ENCODE data around the gene ARPC2. TPM values are rescaled to one million over a fixed set of nuclear protein-coding genes. Genes with fewer than 3 reads are reported as not detected.

ARPC2 gene
- polyA plus RNA-seq, 1 donor (not counting 4 experiments of a cell fraction or from before 2014, with no cell fraction given): 1,121 TPM

GRCh38 chr2:218180467-218181114, 36.4 kb upstream of the ARPC2 start:
- FAIRE-seq (peak; percentile 88), DNase-seq (ENCODE audit: low read depth, low spot score) (no peak)
- TF ChIP-seq, protein P1, sequence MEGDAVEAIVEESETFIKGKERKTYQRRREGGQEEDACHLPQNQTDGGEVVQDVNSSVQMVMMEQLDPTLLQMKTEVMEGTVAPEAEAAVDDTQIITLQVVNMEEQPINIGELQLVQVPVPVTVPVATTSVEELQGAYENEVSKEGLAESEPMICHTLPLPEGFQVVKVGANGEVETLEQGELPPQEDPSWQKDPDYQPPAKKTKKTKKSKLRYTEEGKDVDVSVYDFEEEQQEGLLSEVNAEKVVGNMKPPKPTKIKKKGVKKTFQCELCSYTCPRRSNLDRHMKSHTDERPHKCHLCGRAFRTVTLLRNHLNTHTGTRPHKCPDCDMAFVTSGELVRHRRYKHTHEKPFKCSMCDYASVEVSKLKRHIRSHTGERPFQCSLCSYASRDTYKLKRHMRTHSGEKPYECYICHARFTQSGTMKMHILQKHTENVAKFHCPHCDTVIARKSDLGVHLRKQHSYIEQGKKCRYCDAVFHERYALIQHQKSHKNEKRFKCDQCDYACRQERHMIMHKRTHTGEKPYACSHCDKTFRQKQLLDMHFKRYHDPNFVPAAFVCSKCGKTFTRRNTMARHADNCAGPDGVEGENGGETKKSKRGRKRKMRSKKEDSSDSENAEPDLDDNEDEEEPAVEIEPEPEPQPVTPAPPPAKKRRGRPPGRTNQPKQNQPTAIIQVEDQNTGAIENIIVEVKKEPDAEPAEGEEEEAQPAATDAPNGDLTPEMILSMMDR (optimal IDR thresholded peaks at IDR 0.05 in 1 of 3, IDR thresholded peaks at IDR 0.05 in 1 of 3, conservative IDR thresholded peaks at IDR 0.05 in 1 of 3; ENCODE audit: extremely low read depth in 1 of 3, insufficient read depth in 2 of 3, low read length in 3 of 3): no peak
- no peak for TF ChIP-seq EZH2 (IDR thresholded peaks at IDR 0.05; ENCODE audit: low read length)
- Histone ChIP-seq H3K9me3 (ENCODE audit: control insufficient read depth, low read depth, low read length) (no peaks in the 10 kb centered on the region), H4K20me1 (ENCODE audit: control insufficient read depth, extremely low read depth, insufficient read depth, low read length) (no peaks in the 10 kb centered on the region), H3K4me2 (ENCODE audit: control insufficient read depth, extremely low read depth, insufficient read depth, low read depth, low read length) (no peak overlapping the region), H3K4me1 (ENCODE audit: control insufficient read depth, extremely low read depth, insufficient read depth, low read length) (peaks cover 3% of the 10 kb centered on the region), H3K9ac (ENCODE audit: control insufficient read depth, extremely low read depth, insufficient read depth, low read length) (no peak overlapping the region), H3K27ac (ENCODE audit: control insufficient read depth, insufficient read depth, low read length) (no peak overlapping the region), H3K36me3 (ENCODE audit: control insufficient read depth in 2 of 2, extremely low read depth in 1 of 2, insufficient read depth in 2 of 2, low read length in 2 of 2) (no peaks in the 10 kb centered on the region), H3K9me1 (ENCODE audit: control insufficient read depth, extremely low read depth, insufficient read depth, low read length) (no peaks in the 10 kb centered on the region), H3K27me3 (ENCODE audit: control insufficient read depth, extremely low read depth, insufficient read depth, low read length) (no peaks in the 10 kb centered on the region), H2AFZ (ENCODE audit: control insufficient read depth, low read length) (no peak overlapping the region), H3K4me3 (ENCODE audit: control insufficient read depth in 2 of 3, extremely low read depth in 1 of 3, insufficient read depth in 2 of 3, low read depth in 1 of 3, low read length in 3 of 3) (no peak overlapping the region), H3K79me2 (ENCODE audit: control insufficient read depth, insufficient read depth, low read length) (no peaks in the 10 kb centered on the region)
- dilution Hi-C loops (cut with MboI; ENCODE audit: extremely low pct_ligation_motif_present, low sequenced_read_pairs): no loop called here

GRCh38 chr2:218184331-218184730, 32.7 kb upstream of the ARPC2 start:
- Histone ChIP-seq H4K20me1 (ENCODE audit: control insufficient read depth, extremely low read depth, insufficient read depth, low read length) (no peaks in the 10 kb centered on the region), H3K9me1 (ENCODE audit: control insufficient read depth, extremely low read depth, insufficient read depth, low read length) (no peaks in the 10 kb centered on the region), H3K36me3 (ENCODE audit: control insufficient read depth in 2 of 2, extremely low read depth in 1 of 2, insufficient read depth in 2 of 2, low read length in 2 of 2) (no peaks in the 10 kb centered on the region), H3K9ac (ENCODE audit: control insufficient read depth, extremely low read depth, insufficient read depth, low read length) (no peak overlapping the region), H3K4me2 (ENCODE audit: control insufficient read depth, extremely low read depth, insufficient read depth, low read depth, low read length) (no peak overlapping the region), H2AFZ (ENCODE audit: control insufficient read depth, low read length) (no peak overlapping the region), H3K4me1 (ENCODE audit: control insufficient read depth, extremely low read depth, insufficient read depth, low read length) (peaks cover 13% of the 10 kb centered on the region), H3K79me2 (ENCODE audit: control insufficient read depth, insufficient read depth, low read length) (no peaks in the 10 kb centered on the region), H3K27ac (ENCODE audit: control insufficient read depth, insufficient read depth, low read length) (no peak overlapping the region), H3K4me3 (ENCODE audit: control insufficient read depth in 2 of 3, extremely low read depth in 1 of 3, insufficient read depth in 2 of 3, low read depth in 1 of 3, low read length in 3 of 3) (no peak overlapping the region), H3K9me3 (ENCODE audit: control insufficient read depth, low read depth, low read length) (no peaks in the 10 kb centered on the region), H3K27me3 (ENCODE audit: control insufficient read depth, extremely low read depth, insufficient read depth, low read length) (no peaks in the 10 kb centered on the region)
- no peak for DNase-seq (ENCODE audit: low read depth, low spot score)
- dilution Hi-C loops (cut with MboI; ENCODE audit: extremely low pct_ligation_motif_present, low sequenced_read_pairs): no loop called here
- TF ChIP-seq, protein P1 (optimal IDR thresholded peaks at IDR 0.05 in 1 of 3, IDR thresholded peaks at IDR 0.05 in 1 of 3, conservative IDR thresholded peaks at IDR 0.05 in 1 of 3; ENCODE audit: extremely low read depth in 1 of 3, insufficient read depth in 2 of 3, low read length in 3 of 3): no peak
- TF ChIP-seq EZH2 (IDR thresholded peaks at IDR 0.05; ENCODE audit: low read length): no peak
- no peak for FAIRE-seq

All from keratinocyte (primary cell).